ENCODE results near the gene RPL37.

- no peak for TF ChIP-seq CTCF (IDR thresholded peaks at IDR 0.05 in 4 of 5, conservative IDR thresholded peaks at IDR 0.05 in 1 of 5)
- TF ChIP-seq POLR2A (IDR thresholded peaks at IDR 0.05) = no peak
These were observed 37.6 kb downstream of the RPL37 start for GRCh38 chr5:40797273-40798011.

Measured in gastrocnemius medialis (tissue), 4 donors.